Fibroblast of villous mesenchyme (primary cell): ENCODE results near the gene MRPL1. TPM values are rescaled to one million over a fixed set of nuclear protein-coding genes. Genes with fewer than 3 reads are reported as not detected.

Experiments
- DNase-seq: peaks from one replicate; pipeline ENCODE4 v3.0.0-alpha.2; 2010; ENCODE audit warnings: low read depth
- H3K4me3 ChIP-seq: 2 replicates; pipeline ENCODE4 v1.5.1; 2011; ENCODE audit warnings: low read depth, mild to moderate bottlenecking, low read length
- CTCF ChIP-seq: IDR thresholded peaks from 2 replicates; pipeline ENCODE4 v1.5.1; 2012; ENCODE audit warnings: low read depth, mild to moderate bottlenecking, low read length; ENCODE audit not compliant: insufficient read depth
- total RNA-seq: library from RNA; depleted of rRNA; stranded (reverse); fragments of >200 nt; gene quantifications from 2 replicates; pipeline ENCODE4 v1.2.3, GENCODE V29; 2012

MRPL1 gene
- total RNA-seq, 1 donor = 42.3 TPM

DNA sequence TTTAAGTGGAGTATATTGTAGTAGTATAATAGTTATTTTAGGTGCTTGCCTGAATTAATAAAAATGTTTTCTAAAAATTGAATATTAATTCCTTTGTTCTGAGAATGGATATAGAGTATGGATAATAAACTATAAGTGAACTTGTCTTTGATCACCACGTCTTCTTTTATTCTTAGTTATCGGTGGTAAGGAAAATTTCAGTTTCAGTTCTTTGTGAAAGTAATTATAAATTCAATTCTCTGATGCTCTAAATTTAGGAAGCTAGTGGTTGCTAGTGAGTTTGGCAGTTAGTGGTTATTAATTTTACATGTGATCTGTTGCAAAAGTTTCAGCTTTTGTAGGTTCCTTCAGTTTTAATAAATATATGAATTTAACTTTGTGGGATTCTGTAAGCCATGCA is 30.8 kb downstream of the MRPL1 start:
- no peak overlapping the region for H3K4me3 ChIP-seq
- no peak for TF ChIP-seq CTCF
- DNase-seq = no peak

GRCh38 chr4:77899607-77900006 is 37.0 kb downstream of the MRPL1 start:
- no peak for TF ChIP-seq CTCF
- no peak overlapping the region for H3K4me3 ChIP-seq
- no peak for DNase-seq

DNA sequence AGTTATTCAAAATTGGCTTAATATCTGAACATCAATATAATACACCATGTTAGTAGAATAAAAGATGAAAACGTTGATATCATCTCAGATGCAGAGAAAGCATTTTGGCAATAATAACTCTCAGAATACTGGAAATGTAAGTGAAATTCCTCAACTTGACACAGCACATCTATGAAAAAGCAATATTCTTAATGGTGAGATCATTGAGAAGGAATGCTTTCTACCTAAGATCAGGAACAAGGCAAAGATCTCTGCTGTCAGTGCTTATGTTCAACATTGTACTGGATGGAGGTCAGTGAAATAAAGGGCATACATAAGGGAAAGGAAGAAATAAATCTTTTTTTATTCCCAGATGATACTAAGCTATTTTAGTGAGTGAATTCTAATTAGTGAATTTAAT is 40.6 kb downstream of the MRPL1 start:
- H3K4me3 ChIP-seq = no peak overlapping the region
- no peak for TF ChIP-seq CTCF
- no peak for DNase-seq

DNA sequence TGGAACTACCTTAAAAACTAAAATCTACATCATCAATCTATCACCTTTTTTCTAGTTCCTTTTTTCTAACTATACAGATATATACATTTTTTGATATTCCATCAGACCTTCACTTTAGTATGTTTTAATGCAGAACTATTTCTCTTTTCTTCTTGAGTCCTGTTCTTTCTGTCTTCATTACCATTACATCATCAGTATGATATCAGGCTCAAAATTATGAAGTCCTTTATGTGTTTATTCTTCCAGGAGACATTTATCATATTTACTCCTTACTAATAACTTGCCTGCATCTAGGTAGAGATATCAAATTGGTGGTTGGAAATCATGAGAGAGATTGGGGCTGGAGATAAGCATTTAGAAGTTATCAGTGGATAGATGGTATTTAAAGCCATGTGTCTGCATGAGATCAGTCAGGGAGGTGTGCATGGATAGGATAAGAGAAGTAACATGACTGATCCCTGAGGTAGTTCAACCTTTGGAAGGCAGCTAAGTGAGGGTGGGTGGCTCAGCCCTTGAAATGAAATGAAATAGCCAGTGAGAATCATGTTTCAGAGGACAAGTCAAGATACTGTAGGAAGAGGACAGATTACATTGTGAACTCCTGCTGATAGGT is 43.1 kb downstream of the MRPL1 start:
- no peak for DNase-seq
- no peak for TF ChIP-seq CTCF
- H3K4me3 ChIP-seq = no peak overlapping the region

DNA sequence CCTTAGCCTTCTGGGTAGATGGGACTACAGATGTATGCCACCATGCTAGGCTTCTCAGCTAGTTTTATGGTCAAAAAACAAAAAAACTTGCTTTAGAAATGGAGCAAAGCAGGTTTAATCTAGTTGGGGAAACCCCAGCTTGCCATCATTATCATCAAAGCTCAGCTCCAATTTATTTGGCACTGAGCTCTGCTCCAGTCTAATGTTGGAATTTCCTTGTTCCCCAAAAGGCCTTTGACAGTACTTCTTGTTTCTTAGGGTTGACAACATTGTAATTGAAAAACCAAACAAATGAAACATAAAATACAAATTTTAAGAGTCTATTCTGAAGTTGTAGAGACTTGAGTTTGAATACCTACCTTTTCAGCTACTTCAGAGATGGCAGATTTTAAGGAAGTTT is 48.0 kb downstream of the MRPL1 start:
- H3K4me3 ChIP-seq = no peak overlapping the region
- TF ChIP-seq CTCF = no peak
- no peak for DNase-seq

DNA sequence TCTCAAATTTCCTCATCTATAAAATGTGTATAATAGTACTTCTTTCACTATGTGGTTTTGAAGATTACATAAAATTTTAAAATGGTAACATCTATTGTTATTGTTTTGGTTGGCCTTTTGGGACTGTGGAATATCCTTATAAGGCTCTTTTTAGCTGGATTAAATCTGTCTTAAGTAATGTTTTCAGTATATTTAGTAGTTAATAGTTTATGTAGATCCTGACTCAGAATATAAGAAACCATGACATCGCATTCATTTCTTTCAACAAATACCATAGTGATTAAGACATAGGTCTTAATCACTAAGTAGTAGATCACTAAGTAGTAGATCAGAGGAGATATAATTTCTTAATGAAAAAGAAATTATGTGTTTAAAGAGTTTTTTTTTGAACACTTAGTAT is 48.5 kb downstream of the MRPL1 start:
- TF ChIP-seq CTCF = no peak
- H3K4me3 ChIP-seq = no peak overlapping the region
- peak; percentile 61 for DNase-seq

GRCh38 chr4:77911842-77912450 is 49.3 kb downstream of the MRPL1 start:
- no peak overlapping the region for H3K4me3 ChIP-seq
- peak; percentile 53 for DNase-seq
- TF ChIP-seq CTCF = no peak
